ENCODE measurements around the gene JAG2.

Gene JAG2

DNA sequence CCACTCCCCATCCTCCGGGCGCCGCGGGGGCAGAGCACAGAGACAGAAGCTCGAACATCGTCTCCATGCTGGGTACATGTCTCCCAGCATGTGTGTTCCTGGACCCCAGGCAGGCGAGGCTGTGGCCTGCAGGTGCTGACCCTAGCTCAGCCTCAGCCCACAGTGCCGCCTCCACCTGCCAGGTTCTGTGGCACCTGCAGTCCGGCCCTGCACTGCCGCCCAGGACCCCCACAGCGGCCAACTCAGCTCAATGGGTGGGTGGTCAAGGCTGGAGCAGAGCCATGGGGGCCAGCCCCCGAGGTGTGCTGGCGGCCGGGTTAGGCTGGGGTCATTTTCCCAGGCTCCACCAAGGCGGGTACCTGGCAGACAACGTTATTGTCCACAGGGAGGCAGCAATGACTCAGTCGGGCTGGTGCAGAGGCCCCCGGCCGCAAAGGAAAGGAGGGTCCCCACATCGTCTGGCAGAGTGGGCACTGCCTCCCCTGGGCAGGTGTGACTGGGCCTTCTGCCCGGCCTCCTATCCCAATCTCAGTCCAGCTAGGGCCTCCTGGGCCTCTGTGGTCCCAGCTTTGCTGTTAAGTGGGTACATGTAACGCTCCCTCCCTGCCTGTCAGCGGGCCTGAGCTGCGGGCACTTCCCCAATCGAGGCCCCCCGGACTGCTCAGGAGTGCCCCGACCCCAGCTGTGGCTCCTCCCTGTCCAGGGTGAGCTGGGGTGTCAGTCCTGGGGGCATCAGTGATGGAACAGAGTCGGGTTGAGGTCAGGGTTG is 32.8 kb upstream of the JAG2 start:
- Histone ChIP-seq H3K9me3 (ENCODE audit: insufficient read depth, low read depth, low read length) (no peaks in the 10 kb centered on the region), H3K27ac (ENCODE audit: low read length) (no peak overlapping the region), H3K4me3 (ENCODE audit: low read length) (no peak overlapping the region), H3K27me3 (ENCODE audit: insufficient read depth, low read length) (peaks cover 25% of the 10 kb centered on the region), H3K36me3 (ENCODE audit: insufficient read depth, low read depth, low read length) (no peaks in the 10 kb centered on the region), H3K4me1 (ENCODE audit: insufficient read depth, low read length) (no peaks in the 10 kb centered on the region), H3K9ac (ENCODE audit: low read depth, low read length) (no peak overlapping the region)

DNA sequence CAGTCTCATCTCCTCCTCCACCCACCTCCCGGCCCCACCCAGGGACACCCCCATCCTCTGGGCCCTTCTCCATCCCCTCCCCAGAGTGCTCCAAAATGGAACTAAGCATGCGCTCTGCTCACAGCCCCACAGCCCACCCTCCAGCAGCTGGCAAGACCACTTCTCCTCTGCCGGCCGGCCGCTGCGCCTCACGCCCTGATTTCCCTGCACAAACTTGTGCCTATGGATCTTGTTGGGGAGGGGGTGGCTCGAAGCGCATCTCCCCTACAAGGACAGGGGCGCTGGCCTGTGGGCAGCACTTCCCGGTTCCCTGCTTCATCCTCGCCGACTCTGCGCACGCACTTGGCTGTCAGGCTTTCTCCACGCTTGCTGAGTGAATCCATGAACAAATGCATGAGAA is 32.1 kb upstream of the JAG2 start:
- Histone ChIP-seq H3K4me1 (ENCODE audit: insufficient read depth, low read length) (peaks cover 4% of the 10 kb centered on the region; the same call in 1 of the 2 replicates), H3K9me3 (ENCODE audit: insufficient read depth, low read depth, low read length) (no peaks in the 10 kb centered on the region), H3K4me3 (ENCODE audit: low read length) (no peak overlapping the region), H3K36me3 (ENCODE audit: insufficient read depth, low read depth, low read length) (no peaks in the 10 kb centered on the region), H3K9ac (ENCODE audit: low read depth, low read length) (no peak overlapping the region), H3K27ac (ENCODE audit: low read length) (no peak overlapping the region), H3K27me3 (ENCODE audit: insufficient read depth, low read length) (peaks cover 32% of the 10 kb centered on the region)

DNA sequence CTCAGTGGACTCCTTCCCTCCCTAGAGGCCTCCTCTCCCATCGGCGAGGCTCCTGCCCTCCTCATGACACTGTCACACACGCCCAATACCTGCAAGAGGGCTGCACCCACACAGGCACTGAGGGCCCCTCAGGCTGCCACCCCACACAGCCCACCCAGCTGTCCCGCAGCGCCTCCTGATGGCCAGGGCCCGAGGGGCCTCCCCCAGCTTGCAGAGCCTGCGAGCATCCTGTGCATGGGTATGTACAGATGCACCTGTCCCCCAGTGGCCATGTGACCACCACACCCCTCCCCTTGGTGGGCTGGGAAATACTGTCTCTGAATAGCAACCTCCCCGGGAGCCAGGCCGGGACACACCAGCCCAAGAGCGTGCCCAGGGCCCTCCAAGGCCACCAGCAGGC is 31.5 kb upstream of the JAG2 start:
- Histone ChIP-seq H3K4me1 (ENCODE audit: insufficient read depth, low read length) (peaks cover 5% of the 10 kb centered on the region; the same call in 1 of the 2 replicates), H3K9me3 (ENCODE audit: insufficient read depth, low read depth, low read length) (no peaks in the 10 kb centered on the region), H3K36me3 (ENCODE audit: insufficient read depth, low read depth, low read length) (no peaks in the 10 kb centered on the region), H3K9ac (ENCODE audit: low read depth, low read length) (no peak overlapping the region), H3K4me3 (ENCODE audit: low read length) (no peak overlapping the region), H3K27ac (ENCODE audit: low read length) (no peak overlapping the region), H3K27me3 (ENCODE audit: insufficient read depth, low read length) (peaks cover 37% of the 10 kb centered on the region)

DNA sequence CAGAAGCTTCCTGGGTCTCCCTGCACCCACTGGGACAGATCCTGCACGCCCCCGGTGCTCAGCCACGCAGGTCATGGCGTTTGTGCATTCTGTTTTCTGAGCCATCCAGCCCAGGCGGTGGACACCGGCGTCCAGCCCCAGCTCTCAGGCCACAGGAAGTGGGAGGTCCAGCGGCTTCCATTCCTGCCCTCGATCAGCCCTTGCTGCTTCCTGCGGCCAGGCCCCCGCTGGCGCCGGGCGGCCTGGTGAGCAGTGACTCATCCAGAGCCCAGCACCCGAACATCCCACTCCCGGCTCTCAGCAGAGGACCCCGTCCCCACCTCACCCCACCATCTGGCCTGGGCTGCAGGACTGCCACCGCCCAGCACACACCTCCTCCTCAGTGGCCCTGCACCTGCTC is 30.5 kb upstream of the JAG2 start:
- H3K36me3 ChIP-seq (ENCODE audit: insufficient read depth, low read depth, low read length): no peaks in the 10 kb centered on the region
- H3K9ac ChIP-seq (ENCODE audit: low read depth, low read length): no peak overlapping the region
- H3K4me3 ChIP-seq (ENCODE audit: low read length): no peak overlapping the region
- no peaks in the 10 kb centered on the region for H3K9me3 ChIP-seq (ENCODE audit: insufficient read depth, low read depth, low read length)
- peaks cover 47% of the 10 kb centered on the region for H3K27me3 ChIP-seq (ENCODE audit: insufficient read depth, low read length)
- H3K27ac ChIP-seq (ENCODE audit: low read length): no peak overlapping the region
- H3K4me1 ChIP-seq (ENCODE audit: insufficient read depth, low read length): peaks cover 5% of the 10 kb centered on the region; the same call in 1 of the 2 replicates

DNA sequence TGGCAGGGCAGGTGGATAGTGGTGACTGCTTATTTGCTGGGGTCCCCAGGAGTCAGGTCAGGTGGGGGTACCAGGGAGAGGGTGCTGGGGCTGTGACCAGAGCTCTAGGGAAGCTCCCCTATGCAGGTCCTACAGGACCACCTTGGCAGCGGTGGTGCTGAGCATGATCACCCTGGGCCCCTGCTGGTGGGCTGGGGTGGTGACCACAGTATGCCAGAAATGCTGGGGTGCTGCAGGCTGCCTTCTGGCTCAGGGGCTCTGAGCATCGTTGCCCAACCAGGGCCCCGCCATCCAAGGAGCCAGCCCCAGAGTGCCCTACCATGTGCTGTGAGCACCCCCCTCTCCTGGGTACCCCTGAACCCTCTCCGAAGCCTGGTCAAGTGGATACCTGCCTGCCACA is 30.0 kb upstream of the JAG2 start:
- H3K4me1 ChIP-seq (ENCODE audit: insufficient read depth, low read length): peaks cover 5% of the 10 kb centered on the region; the same call in 1 of the 2 replicates
- H3K27ac ChIP-seq (ENCODE audit: low read length): no peak overlapping the region

DNA sequence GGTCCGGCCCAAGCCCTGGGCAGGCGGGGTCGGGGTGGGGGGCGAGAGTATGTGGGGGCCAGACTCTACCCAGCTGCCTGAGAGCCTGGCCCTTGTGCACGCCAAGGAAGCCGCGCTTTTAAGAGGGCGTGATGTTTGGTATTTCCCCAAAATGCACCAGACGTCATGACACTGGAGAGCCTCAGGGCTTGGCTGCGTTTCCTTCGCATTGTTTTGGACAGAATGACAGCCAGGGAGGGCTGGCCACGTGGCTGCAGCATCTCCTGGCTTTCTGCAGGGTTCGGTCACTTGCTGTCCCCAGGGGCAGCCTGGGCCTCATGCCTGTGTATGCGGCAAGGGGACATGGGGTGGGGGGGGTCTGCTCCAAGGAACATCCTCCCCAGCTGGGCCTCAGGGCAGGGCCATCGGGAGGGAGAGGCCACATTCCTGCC is 28.6 kb upstream of the JAG2 start:
- Histone ChIP-seq H3K27me3 (ENCODE audit: insufficient read depth, low read length) (peaks cover 47% of the 10 kb centered on the region), H3K9ac (ENCODE audit: low read depth, low read length) (no peak overlapping the region), H3K27ac (ENCODE audit: low read length) (no peak overlapping the region), H3K9me3 (ENCODE audit: insufficient read depth, low read depth, low read length) (no peaks in the 10 kb centered on the region), H3K36me3 (ENCODE audit: insufficient read depth, low read depth, low read length) (no peaks in the 10 kb centered on the region), H3K4me3 (ENCODE audit: low read length) (no peak overlapping the region; the same call in 1 of the 2 replicates), H3K4me1 (ENCODE audit: insufficient read depth, low read length) (peaks cover 5% of the 10 kb centered on the region; the same call in 1 of the 2 replicates)

More for the DNA sequence above, 30.0 kb upstream of the JAG2 start:
- Histone ChIP-seq H3K27me3 (ENCODE audit: insufficient read depth, low read length) (peaks cover 47% of the 10 kb centered on the region), H3K9ac (ENCODE audit: low read depth, low read length) (no peak overlapping the region), H3K9me3 (ENCODE audit: insufficient read depth, low read depth, low read length) (no peaks in the 10 kb centered on the region), H3K4me3 (ENCODE audit: low read length) (no peak overlapping the region), H3K36me3 (ENCODE audit: insufficient read depth, low read depth, low read length) (no peaks in the 10 kb centered on the region)

DNA sequence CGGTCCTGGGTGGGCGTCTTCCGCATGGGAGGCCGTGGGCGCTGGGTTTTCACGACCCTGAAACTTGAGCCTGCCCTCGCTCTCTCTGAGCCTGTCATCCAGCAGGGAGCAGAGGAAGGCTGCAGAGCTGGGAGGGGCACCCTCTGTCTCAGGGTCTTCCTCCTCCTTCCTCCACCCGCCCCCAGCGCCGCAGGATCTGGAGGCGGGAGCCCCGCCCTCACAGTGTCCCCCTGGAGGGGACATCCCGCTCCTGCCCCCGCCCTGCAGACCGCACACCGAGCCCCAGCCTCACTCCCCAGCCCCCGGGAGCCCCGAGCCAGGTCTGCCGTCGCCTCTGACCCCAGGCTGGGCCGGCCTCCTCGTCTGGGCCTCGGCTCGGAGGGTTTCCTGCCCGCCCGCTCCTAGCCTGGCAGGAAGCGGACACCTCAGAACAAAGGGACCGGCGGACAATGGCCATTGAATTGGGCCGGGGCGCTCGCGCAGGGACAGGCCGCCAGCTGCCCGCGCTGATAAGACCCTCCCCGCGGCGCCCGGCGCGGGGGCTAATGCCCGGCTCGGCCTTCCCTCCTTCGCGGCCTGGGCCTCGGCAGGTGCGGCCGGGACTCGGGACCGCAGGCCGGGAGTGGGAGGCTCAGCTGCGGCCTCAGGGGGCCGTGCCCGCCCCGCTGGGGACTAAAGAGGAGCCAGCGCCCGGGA is 27.8 kb upstream of the JAG2 start:
- H3K4me1 ChIP-seq (ENCODE audit: insufficient read depth, low read length): peaks cover 5% of the 10 kb centered on the region; the same call in 1 of the 2 replicates
- no peaks in the 10 kb centered on the region for H3K9me3 ChIP-seq (ENCODE audit: insufficient read depth, low read depth, low read length)
- peak overlapping the region; percentile 51; the same call in 1 of the 2 replicates for H3K4me3 ChIP-seq (ENCODE audit: low read length)
- peaks cover 47% of the 10 kb centered on the region for H3K27me3 ChIP-seq (ENCODE audit: insufficient read depth, low read length)
- H3K9ac ChIP-seq (ENCODE audit: low read depth, low read length): no peak overlapping the region
- no peak overlapping the region for H3K27ac ChIP-seq (ENCODE audit: low read length)
- H3K36me3 ChIP-seq (ENCODE audit: insufficient read depth, low read depth, low read length): no peaks in the 10 kb centered on the region

DNA sequence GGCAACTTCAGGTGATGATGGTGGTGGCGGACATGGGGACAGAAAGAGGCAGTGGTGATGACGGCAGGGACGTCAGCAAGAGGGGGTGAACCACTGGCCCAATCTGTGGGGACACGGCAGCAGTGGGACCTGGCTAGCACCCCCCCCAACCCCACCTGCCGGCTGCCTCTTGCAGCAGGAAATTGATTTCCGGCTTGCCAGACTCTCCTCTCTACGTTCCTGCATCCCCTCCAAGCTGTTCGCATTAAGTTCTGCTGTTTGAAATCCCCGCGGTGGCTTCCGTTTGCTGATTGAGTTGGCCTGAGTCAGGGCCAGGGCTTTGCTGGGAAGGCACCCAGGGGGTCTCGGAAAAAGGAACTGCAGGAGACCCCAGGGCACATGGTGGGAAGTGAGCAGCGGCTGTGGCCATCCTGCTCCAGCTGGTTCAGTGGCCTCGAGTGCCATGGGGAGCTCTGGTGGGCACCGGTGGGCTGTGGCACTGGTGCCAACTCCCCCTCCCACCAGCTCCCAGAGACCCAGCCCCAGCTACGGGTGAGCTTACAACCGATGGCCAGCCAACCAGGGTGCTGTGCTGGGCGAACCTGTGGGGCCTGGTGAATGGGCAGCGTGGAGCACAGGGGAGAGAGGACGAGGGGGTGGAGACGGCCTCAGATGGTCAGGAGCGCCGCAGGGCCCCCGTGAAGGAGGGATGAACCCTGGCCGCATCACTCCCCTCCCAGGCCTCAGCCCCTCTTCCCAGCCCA is 27.1 kb upstream of the JAG2 start:
- Histone ChIP-seq H3K9ac (ENCODE audit: low read depth, low read length) (no peak overlapping the region), H3K27me3 (ENCODE audit: insufficient read depth, low read length) (peaks cover 47% of the 10 kb centered on the region), H3K4me3 (ENCODE audit: low read length) (peak overlapping the region; percentile 51; the same call in 1 of the 2 replicates), H3K27ac (ENCODE audit: low read length) (no peak overlapping the region), H3K4me1 (ENCODE audit: insufficient read depth, low read length) (peaks cover 5% of the 10 kb centered on the region; the same call in 1 of the 2 replicates), H3K9me3 (ENCODE audit: insufficient read depth, low read depth, low read length) (no peaks in the 10 kb centered on the region), H3K36me3 (ENCODE audit: insufficient read depth, low read depth, low read length) (no peaks in the 10 kb centered on the region)

DNA sequence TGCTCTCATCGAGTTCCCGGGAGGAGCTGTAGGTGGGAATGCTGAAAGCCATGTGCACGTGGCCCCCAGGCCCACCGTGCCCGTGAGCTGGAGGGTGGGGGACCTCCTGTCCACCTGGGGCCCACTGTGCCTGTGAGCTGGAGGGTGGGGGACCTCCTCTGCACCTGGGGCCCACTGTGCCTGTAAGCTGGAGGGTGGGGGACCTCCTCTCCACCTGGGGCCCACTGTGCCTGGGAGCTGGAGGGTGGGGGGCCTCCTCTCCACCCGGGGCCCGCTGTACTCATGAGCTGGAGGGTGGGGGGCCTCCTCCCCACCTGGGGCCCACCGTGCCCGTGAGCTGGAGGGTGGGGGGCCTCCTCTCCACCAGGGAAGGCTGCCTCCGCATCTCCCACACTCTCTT is 26.5 kb upstream of the JAG2 start:
- H3K9ac ChIP-seq (ENCODE audit: low read depth, low read length): no peak overlapping the region

DNA sequence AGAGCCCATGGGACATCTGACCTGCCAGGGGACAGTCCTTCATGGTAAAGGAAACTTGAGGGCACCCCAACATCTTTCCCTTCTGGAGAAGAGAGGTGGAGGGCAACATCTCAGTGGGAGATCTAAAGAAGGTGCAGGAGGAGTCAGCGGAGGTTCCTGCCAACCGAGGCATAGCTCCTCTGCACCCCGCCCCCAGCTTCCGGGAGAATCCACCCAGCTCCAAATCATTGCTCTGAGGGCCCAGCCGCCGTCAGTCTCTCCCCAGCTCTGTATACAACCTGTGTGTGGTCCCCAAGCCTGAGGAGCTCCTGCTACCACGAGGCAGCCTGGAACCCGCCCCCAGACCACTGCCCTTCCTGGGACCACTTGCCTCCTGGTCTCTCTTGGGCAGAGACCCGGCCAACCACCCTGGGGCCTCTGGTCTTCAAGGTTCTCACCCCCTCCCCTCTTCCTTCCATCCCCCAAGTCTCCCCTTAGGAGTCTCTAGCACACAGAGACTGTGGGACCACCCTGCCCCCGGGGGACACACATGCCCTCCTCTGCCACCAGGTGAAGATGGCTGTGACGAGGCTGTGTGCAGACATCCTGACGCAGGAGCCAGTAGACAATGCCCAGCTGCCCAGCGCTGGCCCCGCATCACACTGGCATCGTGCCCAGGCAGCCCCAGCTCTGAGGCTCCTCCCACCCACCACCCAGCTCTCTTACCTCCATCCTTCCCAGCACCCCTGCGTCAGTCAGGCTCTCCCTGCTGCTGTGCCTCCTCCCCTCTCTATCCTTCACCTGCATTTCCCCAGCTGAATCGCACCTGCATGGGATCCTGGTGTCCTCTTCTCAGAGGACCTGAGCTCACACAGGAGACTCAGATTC is 25.6 kb upstream of the JAG2 start:
- Histone ChIP-seq H3K4me1 (ENCODE audit: insufficient read depth, low read length) (peaks cover 5% of the 10 kb centered on the region; the same call in 1 of the 2 replicates), H3K9me3 (ENCODE audit: insufficient read depth, low read depth, low read length) (no peaks in the 10 kb centered on the region), H3K36me3 (ENCODE audit: insufficient read depth, low read depth, low read length) (no peaks in the 10 kb centered on the region), H3K4me3 (ENCODE audit: low read length) (no peak overlapping the region), H3K27ac (ENCODE audit: low read length) (no peak overlapping the region), H3K27me3 (ENCODE audit: insufficient read depth, low read length) (peaks cover 47% of the 10 kb centered on the region), H3K9ac (ENCODE audit: low read depth, low read length) (no peak overlapping the region)

More for the DNA sequence above, 26.5 kb upstream of the JAG2 start:
- Histone ChIP-seq H3K4me3 (ENCODE audit: low read length) (no peak overlapping the region), H3K27me3 (ENCODE audit: insufficient read depth, low read length) (peaks cover 47% of the 10 kb centered on the region), H3K9me3 (ENCODE audit: insufficient read depth, low read depth, low read length) (no peaks in the 10 kb centered on the region), H3K27ac (ENCODE audit: low read length) (no peak overlapping the region), H3K4me1 (ENCODE audit: insufficient read depth, low read length) (peaks cover 5% of the 10 kb centered on the region; the same call in 1 of the 2 replicates), H3K36me3 (ENCODE audit: insufficient read depth, low read depth, low read length) (no peaks in the 10 kb centered on the region)
